HG03097 (cell line): ENCODE measurements around the gene NEIL3.
A peak's percentile ranks its signal among the peaks of the same experiment; 100 is the strongest.
"Not testable (repeated sequence)": the region's sequence is repeated elsewhere in the genome, so short reads cannot be mapped to it uniquely, and the experiment has no call there.

ENCODE experiments used
- ATAC-seq: cut with Tn5 transposase; IDR thresholded peaks from one replicate; pipeline ENCODE4 v1.9.1; 2021; ENCODE audit not compliant: unreplicated experiment, low FRiP score

The NEIL3 gene

GRCh38 chr4:177297785-177298391 lies 11.8 kb upstream of the NEIL3 start:
- ATAC-seq: no peak

- no peak for ATAC-seq
Measured at GRCh38 chr4:177301126-177301639, 8.5 kb upstream of the NEIL3 start.

GRCh38 chr4:177302371-177303100 lies 7.1 kb upstream of the NEIL3 start:
- ATAC-seq: no peak

DNA sequence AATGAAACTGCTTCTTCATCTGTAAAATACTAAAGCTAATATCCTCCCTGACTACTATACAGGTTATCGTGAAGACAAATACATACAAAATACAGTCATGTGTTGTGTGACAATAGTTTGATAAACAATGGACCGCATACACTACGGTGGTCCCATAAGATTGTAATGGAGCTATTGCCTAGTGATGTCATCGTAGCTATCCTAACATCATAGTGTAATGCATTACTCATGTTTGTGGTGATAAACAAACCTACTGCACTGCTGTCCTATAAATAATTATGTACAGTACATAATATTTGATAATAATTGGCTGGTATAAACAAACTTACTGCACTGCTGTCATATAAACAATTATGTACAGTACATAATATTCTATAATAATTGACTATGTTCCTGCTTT lies 5.6 kb upstream of the NEIL3 start:
- ATAC-seq: no peak

- not testable (repeated sequence) for ATAC-seq
Measured at GRCh38 chr4:177304864-177305263, 4.8 kb upstream of the NEIL3 start.

- ATAC-seq: no peak
Measured at GRCh38 chr4:177308125-177308524, 1.5 kb upstream of the NEIL3 start.

GRCh38 chr4:177308847-177309521 lies 690 bp upstream of the NEIL3 start:
- no peak for ATAC-seq

GRCh38 chr4:177311589-177311988 lies 1.9 kb downstream of the NEIL3 start:
- no peak for ATAC-seq

GRCh38 chr4:177313263-177313662 lies 3.6 kb downstream of the NEIL3 start:
- ATAC-seq: no peak

- ATAC-seq: no peak
Measured at GRCh38 chr4:177315767-177316464, 6.2 kb downstream of the NEIL3 start.

GRCh38 chr4:177320721-177321120 lies 11.0 kb downstream of the NEIL3 start:
- no peak for ATAC-seq

- ATAC-seq: no peak
Measured at GRCh38 chr4:177321647-177322046, 12.0 kb downstream of the NEIL3 start.

- ATAC-seq: no peak
Measured at GRCh38 chr4:177322266-177322665, 12.6 kb downstream of the NEIL3 start.

- ATAC-seq: no peak
Measured at GRCh38 chr4:177322881-177323280, 13.2 kb downstream of the NEIL3 start.

GRCh38 chr4:177323416-177323815 lies 13.7 kb downstream of the NEIL3 start:
- no peak for ATAC-seq

GRCh38 chr4:177332119-177332518 lies 22.4 kb downstream of the NEIL3 start:
- ATAC-seq: no peak

DNA sequence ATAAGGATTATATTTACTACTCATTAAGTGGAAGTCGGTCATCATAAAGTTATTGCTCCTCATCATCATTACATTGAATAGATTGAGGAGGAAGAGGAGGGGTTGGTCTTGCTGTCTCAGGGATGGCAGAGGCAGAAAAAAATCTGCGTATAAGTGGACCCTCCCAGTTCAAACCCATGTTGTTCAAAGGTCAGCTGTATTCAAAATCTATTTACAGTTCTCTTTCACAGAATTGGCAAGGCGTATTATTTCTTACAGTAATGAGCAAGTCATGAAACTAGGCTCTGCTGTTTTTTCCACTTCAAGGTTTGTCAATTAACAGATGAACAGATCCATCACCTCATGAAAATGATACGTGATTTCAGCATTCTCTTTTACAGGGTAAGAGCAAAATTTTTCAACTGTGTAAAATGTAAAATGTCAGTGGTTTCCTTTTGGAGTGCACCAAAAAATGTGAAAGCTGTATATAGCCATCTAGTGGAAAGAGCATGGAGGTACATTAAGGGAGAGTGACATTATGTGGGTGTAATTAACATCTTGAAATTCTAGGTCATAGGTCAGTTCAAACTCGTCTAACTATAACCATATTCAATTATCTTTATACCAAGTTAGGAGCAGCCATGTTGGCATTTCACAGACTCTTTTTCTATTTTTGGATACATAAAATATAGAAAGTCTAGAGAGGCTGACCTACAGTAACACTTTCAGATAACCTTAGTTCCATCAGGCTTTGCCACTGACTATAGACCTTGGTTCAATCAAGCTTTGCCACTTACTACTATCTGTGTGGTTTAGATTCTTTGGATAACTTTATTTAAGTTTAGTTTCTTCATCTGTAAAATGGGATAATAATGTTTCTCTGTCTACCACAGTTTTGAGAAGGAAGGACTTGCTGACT lies 30.1 kb downstream of the NEIL3 start:
- ATAC-seq: peak; percentile 94

- ATAC-seq: no peak
Measured at GRCh38 chr4:177348348-177348747, 38.7 kb downstream of the NEIL3 start.

- ATAC-seq: no peak
Measured at GRCh38 chr4:177349191-177349590, 39.5 kb downstream of the NEIL3 start.

- no peak for ATAC-seq
Measured at GRCh38 chr4:177351622-177352244, 42.1 kb downstream of the NEIL3 start.
